Effector memory CD4-positive, alpha-beta T cell (primary cell): ENCODE data around the gene TRO.

Experiments used
- DNase-seq, 3 donors: peaks; one replicate each; pipeline ENCODE4 v3.0.0-alpha.2; 2020
- H3K27ac ChIP-seq: 2 replicates; pipeline ENCODE4 v1.7.0; 2013; ENCODE audit warnings: mild to moderate bottlenecking, low read length, moderate library complexity; ENCODE audit not compliant: insufficient read depth, poor library complexity, severe bottlenecking
- H3K27me3 ChIP-seq: replicated peaks from 2 replicates; pipeline ENCODE4 v1.7.0; 2013; ENCODE audit warnings: mild to moderate bottlenecking, low read length; ENCODE audit not compliant: insufficient read depth, control insufficient read depth, poor library complexity, severe bottlenecking
- H3K36me3 ChIP-seq: 2 replicates; pipeline ENCODE4 v1.7.0; 2013; ENCODE audit warnings: mild to moderate bottlenecking, low read length, moderate library complexity; ENCODE audit not compliant: control insufficient read depth, insufficient read depth
- H3K4me1 ChIP-seq: 2 replicates; pipeline ENCODE4 v1.7.0; 2013; ENCODE audit warnings: low read length, mild to moderate bottlenecking; ENCODE audit not compliant: control insufficient read depth, insufficient read depth, poor library complexity, severe bottlenecking
- H3K4me3 ChIP-seq: 2 replicates; pipeline ENCODE4 v1.7.0; 2013; ENCODE audit warnings: low read length, low read depth, mild to moderate bottlenecking; ENCODE audit not compliant: insufficient read depth, poor library complexity, severe bottlenecking
- H3K9me3 ChIP-seq: 2 replicates; pipeline ENCODE4 v1.7.0; 2013; ENCODE audit warnings: mild to moderate bottlenecking, low read length, moderate library complexity; ENCODE audit not compliant: control insufficient read depth

Gene TRO

DNA sequence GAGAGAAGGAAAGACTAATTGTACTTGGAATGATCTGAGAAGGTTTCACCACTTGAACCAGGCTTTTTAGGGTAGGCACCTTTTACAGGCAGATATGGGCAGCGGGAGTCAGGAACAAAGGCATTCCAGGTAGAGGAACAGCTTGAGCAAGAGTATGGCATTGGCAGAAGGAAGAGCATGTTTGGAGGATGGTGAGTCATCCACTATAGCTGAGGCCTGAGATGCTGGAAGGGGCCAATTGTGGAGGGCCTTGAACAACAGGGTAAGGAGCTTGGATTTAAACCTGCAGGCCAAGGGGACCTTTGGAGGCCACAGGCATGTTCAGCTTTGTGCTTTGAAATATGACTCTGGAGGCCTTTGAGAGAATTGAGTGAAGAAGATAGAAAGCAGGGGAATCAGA is 41.1 kb downstream of the TRO start:
- DNase-seq = no peak
- Histone ChIP-seq H3K4me1 (no peaks in the 10 kb centered on the region), H3K27ac (no peak overlapping the region), H3K4me3 (no peak overlapping the region), H3K36me3 (no peaks in the 10 kb centered on the region), H3K27me3 (no peaks in the 10 kb centered on the region), H3K9me3 (no peaks in the 10 kb centered on the region)

- Histone ChIP-seq H3K4me1 (no peaks in the 10 kb centered on the region), H3K4me3 (no peak overlapping the region), H3K27ac (no peak overlapping the region), H3K27me3 (no peaks in the 10 kb centered on the region), H3K9me3 (no peaks in the 10 kb centered on the region), H3K36me3 (no peaks in the 10 kb centered on the region)
- DNase-seq = no peak
These were observed 44.3 kb downstream of the TRO start for GRCh38 chrX:54964766-54965497.

DNA sequence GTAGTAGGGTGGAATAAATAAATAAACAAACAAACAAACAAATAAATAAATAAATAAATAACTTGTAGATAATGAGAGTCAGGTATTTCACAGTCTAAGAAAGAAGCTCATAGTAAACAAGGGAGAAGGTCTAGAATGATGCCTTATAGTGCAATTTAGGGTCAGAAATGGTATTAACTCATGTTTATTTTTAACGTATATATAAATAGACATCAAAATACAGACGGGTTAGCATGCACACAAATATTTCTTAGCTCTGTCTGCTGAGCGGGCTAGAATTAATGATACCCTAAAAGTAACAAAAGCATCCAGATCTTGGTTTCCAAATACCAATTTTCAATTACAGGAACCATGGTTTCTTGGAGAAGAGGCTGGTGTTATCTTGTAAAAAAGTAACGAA is 56.8 kb downstream of the TRO start:
- H3K9me3 ChIP-seq = no peaks in the 10 kb centered on the region

DNA sequence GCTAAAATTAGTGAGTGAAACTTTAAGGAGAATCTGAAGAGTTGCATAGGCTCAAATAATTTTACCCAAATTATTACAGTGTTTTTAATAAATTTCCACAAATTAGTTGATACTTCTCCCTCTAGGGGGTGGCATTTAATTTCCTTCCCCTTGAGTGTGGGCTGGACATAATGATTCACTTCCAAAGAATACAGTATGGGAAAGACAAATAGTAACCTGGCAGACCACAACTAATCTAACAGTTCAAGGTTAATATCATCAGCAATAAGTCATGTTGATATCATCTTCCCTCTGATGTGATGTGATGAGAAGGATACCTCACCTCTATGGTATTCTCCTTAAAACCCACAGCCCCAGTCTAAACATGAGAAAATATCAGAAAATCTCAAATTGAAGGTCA is 57.8 kb downstream of the TRO start:
- Histone ChIP-seq H3K4me1 (no peaks in the 10 kb centered on the region), H3K9me3 (no peaks in the 10 kb centered on the region), H3K36me3 (no peaks in the 10 kb centered on the region), H3K4me3 (no peak overlapping the region), H3K27ac (no peak overlapping the region), H3K27me3 (no peaks in the 10 kb centered on the region)
- DNase-seq = no peak

More for the DNA sequence above, 56.8 kb downstream of the TRO start:
- H3K27ac ChIP-seq = no peak overlapping the region
- no peak for DNase-seq
- H3K36me3 ChIP-seq = no peaks in the 10 kb centered on the region
- no peaks in the 10 kb centered on the region for H3K4me1 ChIP-seq
- H3K27me3 ChIP-seq = no peaks in the 10 kb centered on the region
- no peak overlapping the region for H3K4me3 ChIP-seq

DNA sequence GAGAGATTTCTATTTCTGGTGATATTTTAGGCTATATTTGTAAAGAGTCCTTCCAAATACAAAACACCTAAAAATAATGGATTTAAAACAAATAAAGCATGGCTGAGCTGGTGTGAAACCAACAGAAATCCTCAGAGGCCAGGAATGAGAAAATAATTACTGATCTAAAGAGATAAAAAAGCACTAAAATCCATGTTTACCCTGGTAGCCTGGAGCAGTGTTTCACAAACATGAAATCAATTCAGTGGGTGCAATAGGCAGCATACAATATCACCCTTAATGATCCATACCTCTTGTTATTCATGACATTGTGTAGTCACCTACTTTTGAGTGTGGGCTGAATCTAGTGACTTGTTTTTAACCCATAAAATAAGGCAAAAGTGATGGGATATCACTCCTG is 58.8 kb downstream of the TRO start:
- no peaks in the 10 kb centered on the region for H3K4me1 ChIP-seq
- H3K4me3 ChIP-seq = no peak overlapping the region
- H3K9me3 ChIP-seq = no peaks in the 10 kb centered on the region
- H3K27ac ChIP-seq = no peak overlapping the region
- H3K36me3 ChIP-seq = no peaks in the 10 kb centered on the region
- DNase-seq = no peak
- no peaks in the 10 kb centered on the region for H3K27me3 ChIP-seq

DNA sequence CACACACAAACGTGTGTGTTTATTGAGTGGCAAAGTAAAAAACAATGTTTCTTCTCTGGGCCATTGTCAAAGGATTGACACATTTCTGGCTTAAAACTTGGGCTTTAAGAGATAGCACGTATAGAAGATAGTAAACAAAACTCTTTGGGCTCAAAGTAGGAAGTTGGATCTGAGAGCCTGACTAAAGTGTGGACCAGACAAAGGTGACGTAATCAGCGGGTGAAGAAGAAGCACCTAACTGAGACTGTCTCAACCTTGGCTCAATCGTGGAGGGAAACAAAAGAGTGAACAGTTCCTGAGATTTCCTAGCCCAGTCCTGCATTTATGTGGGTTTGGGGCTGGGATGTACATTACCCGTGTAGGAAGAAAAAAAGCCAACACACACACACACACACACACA is 59.7 kb downstream of the TRO start:
- no peaks in the 10 kb centered on the region for H3K4me1 ChIP-seq
- no peak for DNase-seq
- H3K27ac ChIP-seq = no peak overlapping the region
- no peaks in the 10 kb centered on the region for H3K36me3 ChIP-seq
- H3K4me3 ChIP-seq = no peak overlapping the region
- no peaks in the 10 kb centered on the region for H3K27me3 ChIP-seq
- H3K9me3 ChIP-seq = no peaks in the 10 kb centered on the region
